DND-41 (cell line): Measurements from ENCODE around the gene DPP6.

Experiments used
- ATAC-seq: fragments of 200-7000 bp; cut with Tn5 transposase; 3 replicates; pipeline ENCODE4 v1.9.1; 2021; ENCODE audit warnings: low read depth; ENCODE audit not compliant: insufficient read depth
- DNase-seq: peaks from one replicate; pipeline ENCODE4 v3.0.0-alpha.2; 2020
- H2AFZ ChIP-seq: 2 replicates; pipeline ENCODE4 v1.6.0; 2012; ENCODE audit warnings: low read depth, low read length
- H3K27ac ChIP-seq: 2 replicates; pipeline ENCODE4 v1.5.1; 2012; ENCODE audit warnings: low read length, inconsistent platforms
- H3K27me3 ChIP-seq: fragments of 200-600 bp; sonication (generic); 2 replicates; pipeline ENCODE4 v1.6.0; 2012; ENCODE audit warnings: low read length, mild to moderate bottlenecking, inconsistent platforms; ENCODE audit not compliant: insufficient read depth, poor library complexity
- H3K36me3 ChIP-seq: 2 replicates; pipeline ENCODE4 v1.5.1; 2012; ENCODE audit warnings: low read length, inconsistent platforms; ENCODE audit not compliant: insufficient read depth
- H3K4me1 ChIP-seq: 2 replicates; pipeline ENCODE4 v1.5.1; 2012; ENCODE audit warnings: mild to moderate bottlenecking, low read length; ENCODE audit not compliant: insufficient read depth
- H3K4me2 ChIP-seq: 2 replicates; pipeline ENCODE4 v1.6.0; 2012; ENCODE audit warnings: mild to moderate bottlenecking, moderate library complexity, low read length, inconsistent platforms; ENCODE audit not compliant: insufficient read depth
- H3K4me3 ChIP-seq, 2 experiments: fragments of 200-600 bp in 1 of 2; shearing (Covaris generic) in 1 of 2; 2 replicates each; pipeline ENCODE4 v1.5.1; 2012 to 2016; ENCODE audit warnings: inconsistent platforms in 2 of 2, low read length in 2 of 2, mild to moderate bottlenecking in 2 of 2, low read depth in 1 of 2, moderate library complexity in 1 of 2
- H3K79me2 ChIP-seq: 2 replicates; pipeline ENCODE4 v1.6.0; 2012; ENCODE audit warnings: low read length, inconsistent platforms; ENCODE audit not compliant: insufficient read depth
- H3K9ac ChIP-seq: 2 replicates; pipeline ENCODE4 v1.6.0; 2012; ENCODE audit warnings: low read depth, mild to moderate bottlenecking, inconsistent platforms, low read length, moderate library complexity
- H3K9me3 ChIP-seq: 2 replicates; pipeline ENCODE4 v1.5.1; 2012; ENCODE audit warnings: low read length, moderate library complexity, mild to moderate bottlenecking, inconsistent platforms; ENCODE audit not compliant: insufficient read depth, severe bottlenecking
- H4K20me1 ChIP-seq: 2 replicates; pipeline ENCODE4 v1.6.0; 2012; ENCODE audit warnings: low read length; ENCODE audit not compliant: insufficient read depth
- EZH2 ChIP-seq: IDR thresholded peaks from 3 replicates; pipeline ENCODE4 v1.6.1; 2012; ENCODE audit warnings: borderline replicate concordance, low read depth, mild to moderate bottlenecking, moderate library complexity, low read length, inconsistent platforms; ENCODE audit not compliant: severe bottlenecking
- TF ChIP-seq, protein P1 (sequence below): IDR thresholded peaks from 2 replicates; pipeline ENCODE4 v1.5.1; 2012; ENCODE audit warnings: borderline replicate concordance, low read length, moderate library complexity, mild to moderate bottlenecking; ENCODE audit not compliant: poor library complexity, severe bottlenecking; ENCODE audit errors: extremely low read depth

The DPP6 gene

DNA sequence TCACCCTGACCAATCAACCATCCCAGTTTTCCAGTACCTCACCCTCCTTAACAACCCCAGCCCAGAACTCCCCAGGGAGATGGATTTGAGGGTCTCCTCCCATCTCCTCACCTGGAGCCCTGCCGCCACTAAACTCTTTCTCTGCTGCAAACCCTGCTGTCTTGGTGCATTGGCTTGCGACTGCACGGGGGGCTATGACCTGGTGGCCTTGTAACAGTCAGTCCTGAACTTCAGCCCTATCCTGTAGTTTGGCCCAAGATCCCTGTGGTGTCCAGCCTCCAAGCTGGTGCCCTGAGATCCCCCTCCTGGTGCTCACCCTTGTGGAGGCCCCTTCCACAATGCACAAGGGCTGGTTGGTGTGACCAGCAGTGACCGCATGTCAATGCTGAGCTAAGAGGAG, 858.8 kb downstream of the DPP6 start:
- no peak for ATAC-seq
- Histone ChIP-seq H3K79me2 (no peaks in the 10 kb centered on the region), H2AFZ (no peak overlapping the region), H3K27me3 (no peaks in the 10 kb centered on the region), H4K20me1 (no peaks in the 10 kb centered on the region; the same call in 1 of the 2 replicates), H3K4me3 (no peak overlapping the region), H3K9me3 (no peaks in the 10 kb centered on the region), H3K4me1 (no peaks in the 10 kb centered on the region), H3K9ac (no peak overlapping the region), H3K27ac (no peak overlapping the region), H3K36me3 (no peaks in the 10 kb centered on the region), H3K4me2 (no peak overlapping the region)
- no peak for TF ChIP-seq EZH2
- DNase-seq: no peak

DNA sequence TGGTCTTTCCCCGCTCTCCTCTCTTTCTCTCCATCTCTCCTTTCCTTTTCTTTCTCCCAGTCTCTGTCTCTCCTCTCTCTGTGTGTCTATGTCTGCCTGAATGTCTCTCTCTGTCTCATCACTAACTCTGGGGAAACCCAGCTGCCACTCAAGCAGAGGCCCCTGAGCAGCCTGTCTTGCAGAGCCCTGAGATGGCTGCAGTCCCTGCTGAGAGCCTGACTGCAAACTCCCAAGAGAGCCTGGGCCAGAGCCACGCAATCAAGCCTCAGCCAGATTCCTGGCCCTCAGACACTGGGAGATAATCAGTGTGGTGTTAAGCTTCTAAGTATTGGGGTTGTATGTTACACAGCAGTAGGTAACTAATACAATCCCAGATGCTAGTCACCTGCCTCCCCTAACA, 859.2 kb downstream of the DPP6 start:
- ATAC-seq: no peak
- no peak for TF ChIP-seq EZH2
- TF ChIP-seq, protein P1, sequence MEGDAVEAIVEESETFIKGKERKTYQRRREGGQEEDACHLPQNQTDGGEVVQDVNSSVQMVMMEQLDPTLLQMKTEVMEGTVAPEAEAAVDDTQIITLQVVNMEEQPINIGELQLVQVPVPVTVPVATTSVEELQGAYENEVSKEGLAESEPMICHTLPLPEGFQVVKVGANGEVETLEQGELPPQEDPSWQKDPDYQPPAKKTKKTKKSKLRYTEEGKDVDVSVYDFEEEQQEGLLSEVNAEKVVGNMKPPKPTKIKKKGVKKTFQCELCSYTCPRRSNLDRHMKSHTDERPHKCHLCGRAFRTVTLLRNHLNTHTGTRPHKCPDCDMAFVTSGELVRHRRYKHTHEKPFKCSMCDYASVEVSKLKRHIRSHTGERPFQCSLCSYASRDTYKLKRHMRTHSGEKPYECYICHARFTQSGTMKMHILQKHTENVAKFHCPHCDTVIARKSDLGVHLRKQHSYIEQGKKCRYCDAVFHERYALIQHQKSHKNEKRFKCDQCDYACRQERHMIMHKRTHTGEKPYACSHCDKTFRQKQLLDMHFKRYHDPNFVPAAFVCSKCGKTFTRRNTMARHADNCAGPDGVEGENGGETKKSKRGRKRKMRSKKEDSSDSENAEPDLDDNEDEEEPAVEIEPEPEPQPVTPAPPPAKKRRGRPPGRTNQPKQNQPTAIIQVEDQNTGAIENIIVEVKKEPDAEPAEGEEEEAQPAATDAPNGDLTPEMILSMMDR: no peak
- no peaks in the 10 kb centered on the region for H3K4me1 ChIP-seq

DNA sequence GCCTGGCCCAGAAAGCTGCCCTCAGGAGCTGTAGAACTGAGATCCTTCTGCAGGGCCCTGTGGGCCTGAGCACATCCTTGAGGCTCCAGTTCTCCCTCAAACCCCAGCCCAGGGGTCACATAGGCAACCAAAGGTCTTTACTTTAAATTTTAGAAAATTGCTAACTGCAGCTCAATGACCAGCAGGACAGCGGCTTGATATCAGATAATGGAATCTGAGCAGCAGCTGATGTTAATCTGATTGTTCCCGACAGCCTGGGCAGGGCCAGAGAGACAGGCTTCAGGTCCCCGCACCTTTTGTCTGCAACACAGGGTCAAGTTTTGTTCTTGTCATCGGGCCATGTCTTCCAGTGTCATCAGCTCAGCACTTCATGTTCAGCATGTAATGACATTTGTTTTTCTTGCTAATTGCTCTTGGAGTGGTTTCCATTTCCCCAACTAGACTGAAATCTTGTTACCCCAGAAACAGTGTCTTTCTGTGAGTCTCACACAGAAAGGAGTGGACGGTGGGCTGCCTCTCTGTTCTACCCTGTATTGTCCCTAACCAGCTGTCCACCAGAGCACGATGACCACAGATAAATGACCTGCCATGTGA, 859.8 kb downstream of the DPP6 start:
- no peak for DNase-seq
- no peak for TF ChIP-seq EZH2
- TF ChIP-seq, protein P1: no peak
- Histone ChIP-seq H3K27me3 (no peaks in the 10 kb centered on the region), H3K36me3 (no peaks in the 10 kb centered on the region), H4K20me1 (no peaks in the 10 kb centered on the region; the same call in 1 of the 2 replicates), H3K4me1 (no peaks in the 10 kb centered on the region), H2AFZ (no peak overlapping the region), H3K4me2 (no peak overlapping the region), H3K9ac (no peak overlapping the region), H3K27ac (no peak overlapping the region), H3K4me3 (no peak overlapping the region), H3K9me3 (no peaks in the 10 kb centered on the region), H3K79me2 (no peaks in the 10 kb centered on the region)
- no peak for ATAC-seq

More for the DNA sequence above, 859.2 kb downstream of the DPP6 start:
- H3K27me3 ChIP-seq: no peaks in the 10 kb centered on the region
- H3K79me2 ChIP-seq: no peaks in the 10 kb centered on the region
- no peaks in the 10 kb centered on the region for H3K9me3 ChIP-seq
- H3K9ac ChIP-seq: no peak overlapping the region
- H4K20me1 ChIP-seq: no peaks in the 10 kb centered on the region; the same call in 1 of the 2 replicates
- no peak for DNase-seq
- H3K4me2 ChIP-seq: no peak overlapping the region
- no peak overlapping the region for H3K27ac ChIP-seq
- no peaks in the 10 kb centered on the region for H3K36me3 ChIP-seq
- H2AFZ ChIP-seq: no peak overlapping the region
- H3K4me3 ChIP-seq: no peak overlapping the region

DNA sequence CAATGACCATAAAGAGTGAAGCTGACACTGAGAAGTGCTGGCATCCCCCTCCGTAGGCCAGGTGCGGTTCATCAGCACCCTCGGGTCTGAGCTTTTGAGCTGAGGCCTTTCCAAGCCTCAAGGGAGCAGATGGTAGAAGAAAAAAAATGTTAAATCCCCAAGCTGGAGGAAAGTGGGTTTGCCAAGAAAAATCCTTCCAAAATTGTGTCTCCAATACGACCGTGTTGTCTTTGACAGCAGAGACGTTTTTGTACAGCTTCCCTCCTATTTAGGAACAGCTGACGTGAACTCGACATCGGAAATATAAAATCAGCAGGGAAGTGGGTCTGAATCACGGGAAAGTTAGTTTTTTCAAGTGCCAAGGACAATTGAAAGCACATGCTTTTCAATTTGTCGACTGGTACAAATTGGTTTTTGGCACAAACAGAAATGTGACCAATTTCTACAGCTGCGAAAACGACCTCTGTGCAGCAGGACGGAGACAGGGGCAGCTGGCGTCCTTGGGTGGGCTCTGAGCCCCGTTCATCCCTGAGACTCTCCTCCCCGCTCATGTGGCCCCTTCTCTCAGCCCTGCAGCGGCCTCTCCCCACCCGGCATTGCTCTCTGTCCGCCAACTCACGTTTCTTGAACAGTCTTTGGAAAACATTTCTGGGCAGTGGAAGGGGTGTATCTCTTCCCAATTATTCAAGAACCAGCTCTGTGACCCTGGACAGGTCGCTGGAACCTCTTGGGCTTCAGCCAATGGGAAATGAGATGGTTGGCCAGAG, 860.9 kb downstream of the DPP6 start:
- TF ChIP-seq, protein P1: no peak
- no peak for TF ChIP-seq EZH2

More for the DNA sequence above, 860.9 kb downstream of the DPP6 start:
- Histone ChIP-seq H3K27me3 (no peaks in the 10 kb centered on the region), H3K9ac (no peak overlapping the region), H3K4me2 (no peak overlapping the region), H3K4me1 (no peaks in the 10 kb centered on the region), H3K36me3 (no peaks in the 10 kb centered on the region), H3K4me3 (no peak overlapping the region), H4K20me1 (no peaks in the 10 kb centered on the region; the same call in 1 of the 2 replicates), H3K27ac (no peak overlapping the region), H3K9me3 (no peaks in the 10 kb centered on the region), H2AFZ (no peak overlapping the region), H3K79me2 (no peaks in the 10 kb centered on the region)
- no peak for DNase-seq
- ATAC-seq: no peak
